GM12878 (cell line): ENCODE data around the gene RAF1. TPM values are rescaled to one million over a fixed set of nuclear protein-coding genes. Genes with fewer than 3 reads are reported as not detected.

ENCODE experiments used
- ATAC-seq: fragments of 200-7000 bp; cut with Tn5 transposase; 3 replicates; pipeline ENCODE4 v1.9.1; 2020; ENCODE audit warnings: mild to moderate bottlenecking, moderate library complexity
- BruUV-seq: library from RNA; stranded (reverse); fragments of 400-500 nt; replicated peaks from 2 replicates; lab custom pipeline; 2021; lab: Mats Ljungman, UMichigan
- CTCF ChIA-PET: fragments of 300-600 bp; sonication (Branson Sonifier 250); formaldehyde crosslinking; extraction: SDS; loops from one replicate; lab custom pipeline; 2021; ENCODE audit warnings: inconsistent platforms; lab: Yijun Ruan, JAX
- POLR2A ChIA-PET: fragments of 350-600 bp; formaldehyde crosslinking; extraction: SDS; loops from one replicate; lab custom pipeline; 2021; ENCODE audit warnings: inconsistent platforms; lab: Charles Lee
- RAD21 ChIA-PET: fragments of 300-600 bp; sonication (Branson Sonifier 250); formaldehyde crosslinking; loops from one replicate; lab custom pipeline; 2023; ENCODE audit warnings: antibody characterized with exemption; ENCODE audit not compliant: unreplicated experiment; lab: Charles Lee
- SMC1A ChIA-PET: fragments of 300-600 bp; sonication (Branson Sonifier 250); formaldehyde crosslinking; loops from one replicate; lab custom pipeline; 2023; ENCODE audit not compliant: unreplicated experiment, uncharacterized antibody; lab: Charles Lee
- DNase-seq: peaks from one replicate; pipeline ENCODE4 v3.0.0-alpha.2; 2011; ENCODE audit warnings: low read depth, low spot score
- FAIRE-seq: peaks from 3 replicates; lab custom pipeline; 2011; peaks lifted over from hg19 to GRCh38; lab: Jason Lieb, UNC
- H2AFZ ChIP-seq: 2 replicates; pipeline ENCODE4 v1.6.0; 2011; ENCODE audit warnings: low read depth, low read length, control low read depth; ENCODE audit not compliant: control insufficient read depth
- H3K27ac ChIP-seq: 2 replicates; pipeline ENCODE4 v1.5.1; 2011; ENCODE audit warnings: control low read depth; ENCODE audit not compliant: control insufficient read depth, insufficient read depth
- H3K27me3 ChIP-seq, 2 experiments: replicated peaks in 1 of 2; 2 replicates each; pipeline versions ENCODE4 v1.6.0 to v1.6.1; 2011; ENCODE audit warnings: low read length in 1 of 2; ENCODE audit not compliant: control insufficient read depth in 2 of 2, insufficient read depth in 2 of 2
- H3K36me3 ChIP-seq, 2 experiments: 2 replicates each; pipeline ENCODE4 v1.5.1; 2011; ENCODE audit warnings: low read length in 1 of 2; ENCODE audit not compliant: control insufficient read depth in 2 of 2, insufficient read depth in 2 of 2
- H3K4me1 ChIP-seq: 2 replicates; pipeline ENCODE4 v1.6.1; 2011; ENCODE audit warnings: mild to moderate bottlenecking, low read length, moderate library complexity, mixed read lengths; ENCODE audit not compliant: control insufficient read depth, insufficient read depth
- H3K4me2 ChIP-seq: 2 replicates; pipeline ENCODE4 v1.6.0; 2011; ENCODE audit warnings: control low read depth; ENCODE audit not compliant: control insufficient read depth, insufficient read depth
- H3K4me3 ChIP-seq: fragments of 200-600 bp; sonication (generic); 2 replicates; pipeline ENCODE4 v1.5.1; 2016
- H3K79me2 ChIP-seq: 2 replicates; pipeline ENCODE4 v1.6.0; 2011; ENCODE audit warnings: low read length; ENCODE audit not compliant: control insufficient read depth, insufficient read depth
- H3K9ac ChIP-seq: 2 replicates; pipeline ENCODE4 v1.8.0; 2011; ENCODE audit warnings: low read length, control low read depth, mixed read lengths; ENCODE audit not compliant: control insufficient read depth, insufficient read depth
- H3K9me3 ChIP-seq: replicated peaks from 3 replicates; pipeline ENCODE4 v1.5.1; 2011; ENCODE audit warnings: mild to moderate bottlenecking, low read length; ENCODE audit not compliant: control insufficient read depth, insufficient read depth
- H4K20me1 ChIP-seq: 2 replicates; pipeline ENCODE4 v1.6.0; 2011; ENCODE audit not compliant: control insufficient read depth, insufficient read depth
- CHD2 ChIP-seq: IDR thresholded peaks from 2 replicates; pipeline ENCODE4 v1.6.1; 2011; ENCODE audit warnings: low read depth, low read length, improper control_type of control experiment, borderline replicate concordance
- E2F4 ChIP-seq: IDR thresholded peaks from 2 replicates; pipeline ENCODE4 v1.6.1; 2012; ENCODE audit warnings: low read depth, low read length, improper control_type of control experiment
- GATAD2B ChIP-seq: fragments of 450-650 bp; conservative IDR thresholded peaks from 2 replicates; pipeline ENCODE4 v1.6.1; 2017; ENCODE audit warnings: low read depth, mild to moderate bottlenecking, moderate library complexity
- MYB ChIP-seq: fragments of 150-350 bp; IDR thresholded peaks from 2 replicates; pipeline ENCODE4 v1.6.1; 2014; ENCODE audit warnings: mild to moderate bottlenecking, low read depth, low read length, borderline replicate concordance
- NFXL1 ChIP-seq: fragments of 450-650 bp; IDR thresholded peaks from 2 replicates; pipeline ENCODE4 v1.6.1; 2017; ENCODE audit warnings: antibody characterized with exemption, mild to moderate bottlenecking, borderline replicate concordance
- NR2C1 ChIP-seq: fragments of 450-650 bp; IDR thresholded peaks from 2 replicates; pipeline ENCODE4 v1.6.1; 2017; ENCODE audit warnings: antibody characterized with exemption, mild to moderate bottlenecking, moderate library complexity
- RBBP5 ChIP-seq: fragments of 200-600 bp; sonication (generic); conservative IDR thresholded peaks from 2 replicates; pipeline ENCODE4 v1.6.1; 2016
- SMAD5 ChIP-seq: IDR thresholded peaks from 2 replicates; pipeline ENCODE4 v1.6.1; 2016; ENCODE audit warnings: antibody characterized with exemption, low read depth
- SUZ12 ChIP-seq: fragments of 200-600 bp; sonication (generic); IDR thresholded peaks from one replicate; pipeline ENCODE4 v1.6.1; 2018; ENCODE audit warnings: antibody characterized with exemption, mild to moderate bottlenecking; ENCODE audit not compliant: unreplicated experiment
- WGBS: methylation state at CpG from one replicate; pipeline ENCODE4 v1.1.6; 2016; ENCODE audit warnings: low lambda C conversion rate; ENCODE audit not compliant: insufficient replicate concordance, insufficient coverage; ENCODE audit errors: missing lambda C conversion rate; 5-methylcytosine and 5-hydroxymethylcytosine counted together
- in situ Hi-C: fragments of 300-500 bp; cut with MboI; formaldehyde crosslinking; loops from 9 replicates; pipeline ENCODE4 v1.14.3; 2018; ENCODE audit warnings: mixed read lengths
- intact Hi-C: fragments of 100-400 bp; cut with micrococcal nuclease; formaldehyde crosslinking; loops from one replicate; pipeline ENCODE4 v1.14.2; 2022; ENCODE audit not compliant: unreplicated experiment
- polyA plus RNA-seq, 11 experiments: library from polyadenylated mRNA; depleted of rRNA in 4 of 11; unstranded in 6 of 11; stranded (reverse) in 5 of 11; fragments of >200 nt; fragmentation: Nextera tagmentation in 4 of 11; fragmentation: Illumina TruSeq in 1 of 11; extraction: Ambion mirVana in 4 of 11; extraction: Trizol in 1 of 11; gene quantifications; 1 replicate in 1 of 11; 2 replicates in 10 of 11; pipeline versions ENCODE4 v1.2.1 to v1.2.3, GENCODE V29; 2011 to 2016; ENCODE audit warnings: inconsistent platforms in 2 of 11, missing spikeins in 2 of 11, low read depth in 1 of 11
- total RNA-seq, 4 experiments: library from RNA; depleted of rRNA in 3 of 4; stranded (reverse); fragments of >200 nt in 3 of 4; fragmentation: Illumina TruSeq in 1 of 4; extraction: Trizol in 1 of 4; gene quantifications; 2 replicates each; pipeline versions ENCODE4 v1.2.1 to v1.2.3, GENCODE V29; 2013 to 2021

The RAF1 gene
- total and polyA plus RNA-seq, 10 of the 15 experiments (the other 5 are each of a cell fraction or from before 2014, with no cell fraction given): 20.4 to 151 (median 77.8) TPM

- in situ Hi-C loops: no loop called here
- no peak for TF ChIP-seq NFXL1
- TF ChIP-seq E2F4: no peak
- no peak for TF ChIP-seq SMAD5
- TF ChIP-seq MYB: no peak
- no peak for TF ChIP-seq SUZ12
- no peak for TF ChIP-seq NR2C1
- TF ChIP-seq CHD2: no peak
- no peak for TF ChIP-seq RBBP5
- TF ChIP-seq GATAD2B: no peak
- BruUV-seq: no TSS peak
Observed at GRCh38 chr3:12549971-12550760, 113.8 kb downstream of the RAF1 start.

More at GRCh38 chr3:12549971-12550760, 113.8 kb downstream of the RAF1 start:
- no peak overlapping the region for H3K4me2 ChIP-seq
- no peaks in the 10 kb centered on the region for H3K4me1 ChIP-seq
- FAIRE-seq (no peak), DNase-seq (no peak), ATAC-seq (no peak)
- ChIA-PET POLR2A (no interaction called here), SMC1A (interaction anchor here (0.6 kb wide), 1 partner anchor 757 kb away, joined by 3 read pairs; no protein-coding TSS in a partner anchor), CTCF (no interaction called here), RAD21 (no interaction called here)
- H3K27ac ChIP-seq: no peak overlapping the region
- no peaks in the 10 kb centered on the region for H3K27me3 ChIP-seq
- intact Hi-C loops: no loop called here
- 62% methylated on average over 7 of the region's 7 CpGs for WGBS
- H3K4me3 ChIP-seq: no peak overlapping the region
- H3K9me3 ChIP-seq: no peaks in the 10 kb centered on the region
- no peaks in the 10 kb centered on the region for H3K79me2 ChIP-seq
- no peak overlapping the region for H3K9ac ChIP-seq
- no peaks in the 10 kb centered on the region for H4K20me1 ChIP-seq
- H2AFZ ChIP-seq: no peak overlapping the region
- H3K36me3 ChIP-seq: no peaks in the 10 kb centered on the region
